ENCODE measurements around the gene PARP1. TPM values are rescaled to one million over a fixed set of nuclear protein-coding genes. Genes with fewer than 3 reads are reported as not detected.

The PARP1 gene
- total RNA-seq, 2 experiments from 2014 or later = 301 to 308 TPM

Other genes starting within 250 kb of the PARP1 start
- gene ACBD3, start 221.4 kb downstream of the PARP1 start, total RNA-seq = 10 to 100 TPM; 18.7 to 20.7 TPM
- gene MIXL1, start 184.4 kb downstream of the PARP1 start, total RNA-seq = not detected
- gene LIN9, start 98.9 kb downstream of the PARP1 start, total RNA-seq = 1 to 10 TPM; 9.5 to 9.6 TPM
- gene STUM, start 140.7 kb upstream of the PARP1 start, total RNA-seq = not detected

Measured in activated CD4-positive, alpha-beta memory T cell treated with anti-CD3 and anti-CD28 coated beads for 36 hours (primary cell).